NCI-H187 (cell line): ENCODE results near the gene ARMC7.
"Not testable (repeated sequence)": the region's sequence is repeated elsewhere in the genome, so short reads cannot be mapped to it uniquely, and the experiment has no call there.

Source experiments
- DNase-seq, 2 experiments: peaks; one replicate each; lab custom pipeline; 2025; lab: John Stamatoyannopoulos, UW

Gene ARMC7

DNA sequence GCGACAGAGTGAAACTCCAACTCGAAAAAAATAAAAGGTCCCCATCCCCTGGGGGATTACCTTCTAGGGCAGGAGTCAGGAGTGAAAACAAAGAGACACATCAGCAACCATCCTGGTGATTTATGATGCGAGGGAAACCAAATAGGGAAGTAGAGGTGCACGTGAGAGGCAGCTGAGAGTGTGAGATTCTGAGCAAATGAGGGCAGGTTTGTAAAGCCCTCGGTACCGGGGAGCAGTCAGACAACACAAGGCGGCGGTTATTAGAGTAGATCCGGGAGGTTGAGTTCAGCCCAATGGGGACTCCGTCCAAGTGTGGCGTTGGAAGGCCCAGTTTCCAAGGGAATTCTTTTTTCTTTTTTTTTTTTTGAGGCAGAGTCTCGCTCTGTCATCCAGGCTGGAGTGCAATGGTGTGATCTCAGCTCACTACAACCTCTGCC lies 7.4 kb upstream of the ARMC7 start:
- DNase-seq, result no peak

DNA sequence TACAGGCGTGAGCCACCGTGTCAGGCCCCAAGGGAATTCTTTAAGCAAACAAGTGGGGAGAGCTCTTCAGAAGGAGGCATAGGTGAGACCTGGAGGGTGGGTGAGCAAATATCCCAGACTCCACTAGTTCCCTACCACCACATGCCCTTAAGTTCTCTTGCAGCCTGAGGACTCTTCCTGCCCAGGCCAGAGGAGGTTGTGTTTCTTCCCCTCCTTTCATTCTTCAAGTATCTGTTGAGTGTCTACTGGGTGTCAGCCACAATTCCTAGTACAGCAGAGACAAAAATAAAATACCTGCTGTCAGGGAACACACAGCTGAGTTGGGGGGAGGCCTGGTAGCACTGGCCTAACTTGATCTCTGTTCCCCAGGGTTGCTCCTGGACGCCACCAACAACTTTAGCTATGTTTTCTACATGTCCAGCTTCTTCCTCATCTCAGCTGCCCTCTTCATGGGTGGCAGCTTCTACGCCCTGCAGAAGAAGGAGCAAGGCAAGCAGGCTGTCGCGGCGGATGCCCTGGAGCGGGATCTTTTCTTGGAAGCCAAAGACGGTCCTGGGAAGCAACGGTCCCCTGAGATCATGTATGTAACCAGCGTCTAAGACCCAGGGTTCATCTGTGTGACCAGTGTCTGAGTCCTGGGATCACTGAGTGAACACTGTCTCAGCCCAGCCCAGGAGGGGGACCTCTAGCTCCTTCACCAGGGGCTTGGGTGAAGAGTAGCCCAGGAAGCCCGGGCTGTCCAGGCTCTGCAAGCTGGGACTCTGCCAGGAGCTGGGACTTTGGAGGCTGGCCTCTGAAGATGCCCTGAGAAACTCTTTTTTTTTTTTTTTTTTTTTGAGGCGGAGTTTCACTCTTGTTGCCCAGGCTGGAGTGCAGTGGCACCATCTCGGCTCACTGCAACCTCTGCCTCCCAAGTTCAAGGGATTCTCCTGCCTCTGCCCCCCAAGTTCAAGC lies 5.9 kb upstream of the ARMC7 start:
- no peak for DNase-seq

DNA sequence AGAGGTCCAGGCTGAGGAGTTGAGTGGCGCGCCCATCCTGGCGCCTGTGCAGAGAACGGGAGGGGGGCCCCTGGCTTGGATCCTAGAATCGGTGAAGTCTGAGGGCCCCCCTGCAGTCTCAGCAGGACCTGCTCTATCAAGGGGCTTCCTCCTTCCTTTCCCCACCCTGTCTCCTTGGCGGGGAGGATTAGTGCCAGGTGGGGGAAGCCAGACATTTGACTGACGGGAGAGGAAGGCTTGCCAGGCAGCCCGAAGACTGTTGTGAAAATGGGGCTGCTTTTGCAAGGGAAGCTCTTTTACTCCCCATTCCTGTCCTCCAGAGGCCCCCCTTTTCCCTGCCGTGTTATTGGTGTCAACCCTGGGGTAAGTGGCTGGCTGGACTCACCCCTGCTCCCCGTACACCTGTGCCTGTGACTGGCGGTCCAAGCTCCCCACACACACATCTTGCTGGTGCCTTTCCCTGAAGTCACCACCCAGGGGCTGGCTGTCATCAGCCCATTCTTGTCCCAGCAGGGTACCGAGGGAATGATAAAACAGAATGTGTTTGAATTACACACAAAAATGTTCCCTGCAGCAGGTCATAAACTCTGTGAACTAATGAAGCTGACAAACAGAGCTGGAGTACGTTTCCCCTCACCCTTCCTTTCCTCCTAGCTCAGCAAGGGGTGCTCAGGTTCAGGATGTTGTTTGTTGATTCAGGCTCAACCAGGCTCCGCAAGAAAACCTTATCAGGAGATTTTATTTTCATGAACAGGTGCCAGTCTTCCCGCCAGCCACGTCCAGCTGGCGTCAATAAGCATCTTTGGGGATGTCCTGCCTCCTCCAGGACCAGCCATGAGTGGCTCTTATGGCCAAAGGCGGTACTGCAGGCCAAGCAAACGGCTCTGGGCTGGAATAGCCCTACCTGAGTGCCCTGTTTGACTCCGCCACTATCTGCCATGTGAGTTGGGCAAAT lies 4.4 kb upstream of the ARMC7 start:
- peak; percentile 13 to 34 for DNase-seq

DNA sequence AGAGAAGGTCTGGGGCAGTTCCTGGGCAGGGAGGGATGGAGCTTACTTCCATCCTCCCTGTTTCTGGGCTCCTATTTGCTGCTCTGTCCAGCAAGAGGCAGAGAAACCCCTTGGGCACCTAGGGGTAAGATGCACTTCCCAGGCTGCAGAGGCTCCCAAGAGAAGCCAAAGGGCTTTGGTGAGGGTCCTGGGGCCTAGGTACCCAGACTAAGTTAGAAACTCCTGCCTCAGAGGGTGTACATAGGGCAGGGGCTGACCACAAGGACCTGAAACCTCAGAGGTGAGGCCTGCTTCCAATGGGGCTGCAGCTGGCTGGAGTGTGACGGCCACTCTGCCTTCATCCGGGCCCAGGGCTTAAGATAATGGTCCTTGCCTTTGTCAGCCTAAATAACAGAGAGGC lies 1.6 kb upstream of the ARMC7 start:
- DNase-seq, result no peak

DNA sequence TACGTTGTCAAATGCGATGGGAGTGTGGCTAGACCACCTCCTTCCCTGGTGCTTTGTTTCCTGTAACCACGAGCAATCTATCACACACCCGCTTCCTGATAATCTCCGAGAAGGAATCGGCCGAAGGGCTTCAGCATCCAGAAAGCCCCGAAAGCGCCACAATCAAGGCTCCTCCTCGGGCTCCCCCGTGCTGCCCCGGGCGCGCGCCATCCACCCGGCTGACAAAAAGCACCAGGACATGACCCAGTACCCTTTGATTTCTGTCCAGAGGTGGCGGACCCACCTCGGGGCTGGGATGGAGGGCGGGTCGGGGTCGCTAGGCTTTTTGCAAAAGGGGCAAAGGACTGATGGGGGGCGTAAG lies 743 bp upstream of the ARMC7 start:
- DNase-seq, result no peak

DNA sequence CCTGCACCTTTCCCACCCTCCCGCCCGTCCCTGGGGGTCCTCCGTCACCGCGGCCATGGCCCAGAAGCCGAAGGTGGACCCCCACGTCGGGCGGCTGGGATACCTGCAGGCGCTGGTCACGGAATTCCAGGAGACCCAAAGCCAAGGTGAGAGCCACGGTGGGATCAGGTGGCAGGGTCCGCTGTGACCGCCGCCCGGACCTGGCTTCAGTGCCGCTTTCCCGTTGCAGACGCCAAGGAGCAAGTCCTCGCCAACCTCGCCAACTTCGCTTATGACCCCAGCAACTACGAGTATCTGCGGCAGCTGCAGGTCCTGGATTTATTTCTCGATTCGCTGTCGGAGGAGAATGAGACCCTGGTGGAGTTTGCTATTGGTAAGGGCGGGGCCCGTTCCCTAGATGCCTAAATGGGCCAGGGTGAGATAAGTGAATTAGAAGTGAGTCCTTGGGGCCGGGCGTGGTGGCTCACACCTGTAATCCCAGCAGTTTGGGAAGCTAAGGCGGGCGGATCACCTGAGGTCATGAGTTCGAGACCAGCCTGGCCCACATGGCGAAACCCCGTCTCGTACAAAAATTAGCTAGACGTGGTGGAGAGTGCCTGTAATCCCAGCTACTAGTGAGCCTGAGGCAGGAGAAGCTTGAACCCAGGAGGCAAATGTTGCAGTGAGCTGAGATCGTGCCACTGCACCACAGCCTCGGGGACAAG lies 617 bp downstream of the ARMC7 start:
- DNase-seq, result no peak

DNA sequence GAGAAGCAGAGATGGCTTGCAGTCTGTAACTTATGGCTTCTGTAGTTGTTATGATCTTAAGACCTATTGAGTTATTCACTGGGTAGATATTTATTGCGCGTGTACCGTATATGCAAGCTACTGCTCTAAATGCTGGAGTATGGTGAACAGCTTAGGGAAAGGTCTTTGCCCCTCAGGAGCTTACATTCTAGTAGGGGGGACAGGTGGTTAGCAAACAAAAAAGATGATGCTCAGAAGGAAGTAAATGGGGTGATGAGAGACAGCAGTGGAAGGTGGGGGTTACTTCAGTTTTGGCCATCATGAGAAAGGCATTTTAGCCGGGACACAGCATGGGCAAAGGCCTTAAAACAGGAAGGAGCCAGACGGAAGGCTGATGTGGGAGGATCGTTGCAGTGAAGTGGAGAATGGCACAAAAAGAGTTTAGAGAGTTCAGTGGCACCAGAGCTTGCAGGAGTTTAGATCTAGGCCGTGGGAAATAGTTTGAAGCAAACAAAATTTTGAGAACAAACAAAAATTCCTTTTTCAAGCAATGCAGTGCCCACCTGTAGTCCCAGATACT lies 2.1 kb downstream of the ARMC7 start:
- DNase-seq, result no peak

DNA sequence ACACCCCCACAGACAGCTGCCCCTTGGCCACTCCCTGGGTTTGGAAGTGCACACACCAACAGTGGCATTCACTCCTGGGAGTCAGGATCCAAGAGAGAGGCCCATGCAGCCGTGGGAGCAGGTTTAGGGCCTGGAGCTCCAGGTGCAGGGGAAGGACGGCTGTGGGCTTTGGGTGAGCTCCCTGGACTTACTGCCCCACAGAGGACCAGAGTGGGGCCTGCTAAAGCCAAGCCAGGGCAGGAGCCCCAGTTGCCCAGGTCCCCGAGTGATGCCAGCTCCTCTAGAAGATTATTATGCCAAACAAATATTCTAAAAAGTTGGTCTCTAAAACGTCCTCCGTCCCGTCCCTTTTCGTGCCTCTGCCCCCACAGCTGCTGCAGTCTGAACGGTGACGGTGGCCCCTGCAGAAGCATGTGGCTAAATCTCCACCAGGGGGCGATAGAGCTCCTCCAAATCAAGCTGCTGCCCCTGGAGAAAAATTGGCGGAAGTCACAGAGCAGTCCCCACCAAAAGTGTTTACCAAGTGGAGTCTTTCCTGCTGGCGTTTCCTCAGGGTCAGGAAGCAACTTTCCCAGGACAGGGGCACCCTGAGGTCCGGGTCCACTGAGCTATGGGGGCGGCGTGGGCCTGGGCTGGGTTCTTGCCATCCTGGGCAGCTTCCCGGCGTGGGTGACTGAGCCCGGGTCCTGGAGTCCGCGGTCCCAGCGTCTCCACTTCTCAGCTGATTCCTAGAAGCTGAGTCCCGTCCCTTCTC lies 4.2 kb downstream of the ARMC7 start:
- DNase-seq, result peak; percentile 25 to 81

DNA sequence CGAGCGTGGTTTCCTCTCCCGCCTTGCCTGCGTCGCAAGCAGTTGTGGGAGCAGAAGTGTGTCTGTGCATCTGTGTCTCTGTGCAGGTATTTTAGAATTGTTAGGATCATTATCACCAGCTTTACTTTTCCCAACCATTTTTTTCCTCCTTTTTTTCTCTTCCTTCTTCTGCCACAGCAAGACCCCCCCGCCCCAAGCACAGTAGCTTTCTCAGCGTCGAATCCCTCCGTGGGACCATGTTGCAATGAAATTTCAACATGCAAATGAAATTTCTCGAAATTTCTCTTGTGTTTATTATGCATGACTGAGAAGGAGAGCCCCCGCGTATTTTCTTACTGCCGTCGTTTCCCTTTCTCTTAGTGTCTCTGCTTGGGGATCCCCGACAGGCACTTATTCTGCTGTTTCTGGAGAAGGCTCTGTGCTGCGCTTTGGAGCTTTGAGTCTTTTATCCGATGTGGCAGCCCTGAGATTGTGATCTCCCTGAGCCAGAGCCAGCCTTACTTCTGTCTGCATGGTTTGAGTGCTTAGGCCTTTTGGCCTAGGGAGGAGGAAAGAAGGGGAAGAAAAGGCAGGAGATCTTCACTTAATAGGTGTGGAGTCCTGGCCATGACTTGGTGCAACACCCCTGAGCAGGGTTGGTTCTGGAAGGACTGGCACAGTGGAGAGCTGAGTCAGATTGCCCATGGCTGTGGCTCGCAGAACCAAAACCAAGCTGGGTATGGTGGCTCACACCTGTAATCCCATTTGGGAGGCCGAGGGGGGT lies 5.0 kb downstream of the ARMC7 start:
- no peak for DNase-seq

DNA sequence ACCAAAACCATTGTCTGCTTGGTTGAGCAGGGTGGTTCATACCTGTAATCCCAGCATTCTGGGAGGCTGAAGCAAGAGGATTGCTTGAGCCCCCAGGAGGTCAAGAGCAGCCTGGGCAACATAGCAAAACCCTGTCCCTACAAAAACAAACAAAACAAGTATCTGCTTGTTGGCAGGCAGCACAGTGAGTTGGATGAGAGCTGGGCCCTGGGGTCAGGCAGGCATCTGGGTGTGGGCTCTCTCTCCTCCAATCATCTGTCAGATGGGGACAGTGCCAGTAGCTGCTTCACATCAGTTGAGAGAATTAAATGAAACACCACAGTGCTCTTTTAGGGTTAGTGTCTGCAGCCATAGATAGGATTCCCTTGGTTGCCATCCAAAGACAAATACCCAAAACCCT lies 5.8 kb downstream of the ARMC7 start:
- DNase-seq, result no peak

DNA sequence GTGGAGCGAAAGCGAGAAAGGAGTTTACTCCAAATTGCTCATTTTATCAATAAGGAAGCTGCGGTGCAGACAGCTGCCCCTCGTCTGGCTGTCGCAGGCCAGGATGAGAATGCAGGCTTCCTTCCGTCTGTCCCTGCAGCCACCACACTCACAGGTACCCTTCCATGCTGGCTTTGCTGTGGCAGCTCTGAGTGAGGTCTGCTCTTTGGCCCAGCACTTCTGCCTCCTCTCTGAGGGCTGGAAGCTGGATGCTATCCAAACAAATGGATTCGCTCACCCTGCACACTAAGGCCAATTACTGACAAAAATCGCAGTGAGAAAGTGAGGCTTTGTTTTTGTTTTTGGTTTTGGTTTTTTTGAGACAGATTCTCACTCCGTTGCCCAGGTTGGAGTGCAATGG lies 7.0 kb downstream of the ARMC7 start:
- DNase-seq, result no peak

DNA sequence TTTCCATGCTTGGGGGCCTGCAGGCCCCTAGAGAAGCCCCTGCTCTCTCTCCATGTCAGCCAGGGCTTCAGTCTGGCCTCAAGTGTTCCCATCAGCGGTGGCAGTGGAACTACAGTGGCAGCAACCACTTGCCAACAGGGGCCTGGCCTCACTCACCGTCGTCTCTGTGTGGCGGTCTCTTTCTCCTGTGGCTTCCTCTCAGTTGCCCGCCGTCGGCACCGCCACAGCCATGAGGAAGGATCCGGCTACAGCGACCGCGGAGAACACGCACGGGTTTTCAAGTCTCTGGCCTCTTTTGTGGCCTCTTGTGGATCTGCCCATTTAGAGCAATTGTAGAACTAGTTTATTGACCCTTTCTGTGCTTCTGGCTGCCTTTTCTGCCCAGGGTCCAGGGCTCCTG lies 8.5 kb downstream of the ARMC7 start:
- no peak for DNase-seq

DNA sequence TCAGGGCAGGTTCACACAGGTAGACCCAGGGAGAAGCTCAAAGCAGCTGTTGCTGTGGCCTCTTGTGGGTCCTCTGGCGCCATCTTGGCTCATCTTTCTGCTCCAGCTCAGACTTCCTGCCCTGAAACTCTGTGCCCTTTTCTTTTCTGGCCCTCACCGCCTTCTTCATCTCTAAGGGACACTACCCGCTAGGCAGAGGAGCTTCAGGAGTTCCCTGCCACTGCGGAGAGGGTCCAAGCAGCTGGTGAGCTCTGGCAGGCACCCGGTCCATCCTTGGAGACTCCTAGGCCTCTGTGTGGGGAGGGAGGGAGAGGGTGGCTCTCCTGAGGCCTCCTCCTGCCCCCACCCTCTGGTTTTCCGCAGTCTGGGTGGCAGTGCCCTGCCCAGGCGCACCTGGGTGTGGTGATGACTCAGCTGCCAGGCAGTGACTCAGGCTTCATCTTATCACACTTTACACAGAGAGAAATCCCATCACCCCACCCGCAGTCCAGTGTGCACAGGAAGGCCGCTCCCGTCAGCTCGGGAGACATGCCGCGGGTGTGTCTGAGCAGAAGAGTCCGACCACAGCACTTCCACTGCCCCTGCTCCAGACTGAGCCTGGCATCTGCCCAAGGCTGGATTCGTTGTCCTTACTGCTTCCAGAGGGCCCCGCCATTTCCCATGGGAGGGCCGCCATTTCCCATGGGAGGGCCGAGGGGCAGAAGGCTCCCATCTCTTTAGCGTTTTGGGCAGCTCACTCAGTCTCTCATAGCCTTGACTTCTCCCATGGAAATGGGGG lies 14.5 kb downstream of the ARMC7 start:
- DNase-seq, result no peak

DNA sequence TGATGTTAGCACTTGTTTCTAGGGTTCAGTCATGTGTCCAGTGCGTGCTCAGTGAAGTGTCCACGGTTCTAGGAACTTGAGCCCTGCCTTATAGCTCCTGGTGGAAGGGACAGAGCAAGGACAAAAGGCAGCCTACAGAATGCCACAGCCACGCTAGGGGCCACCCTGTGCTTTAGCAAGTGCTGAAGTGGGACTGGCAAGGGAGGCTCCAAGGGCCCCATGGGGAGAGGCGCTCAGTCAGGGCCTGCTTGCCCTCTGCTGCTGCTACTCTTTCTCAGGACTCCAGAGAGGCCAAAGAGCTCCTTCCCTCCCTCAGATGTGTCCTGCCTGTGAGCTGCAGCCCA lies 15.0 kb downstream of the ARMC7 start:
- no peak for DNase-seq

DNA sequence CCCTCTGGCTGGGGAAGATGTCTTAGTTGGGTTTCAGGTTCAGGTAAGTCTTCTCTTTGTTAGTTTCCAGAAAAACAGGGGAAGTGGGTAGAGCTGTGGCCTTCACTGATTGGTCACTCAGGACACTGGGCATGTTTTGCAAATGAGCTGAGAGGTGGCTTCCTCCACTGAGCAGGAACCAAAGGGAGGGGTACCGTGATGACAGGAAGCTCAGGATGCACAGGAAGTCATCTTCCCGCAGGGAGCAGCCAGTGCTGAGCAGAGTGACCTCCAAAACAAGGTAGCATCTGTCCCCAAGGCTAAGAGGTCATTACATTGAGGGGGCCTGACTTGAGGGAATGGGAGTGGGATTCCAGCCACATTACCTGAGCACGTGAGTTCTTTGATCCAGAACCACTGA lies 16.2 kb downstream of the ARMC7 start:
- no peak for DNase-seq

DNA sequence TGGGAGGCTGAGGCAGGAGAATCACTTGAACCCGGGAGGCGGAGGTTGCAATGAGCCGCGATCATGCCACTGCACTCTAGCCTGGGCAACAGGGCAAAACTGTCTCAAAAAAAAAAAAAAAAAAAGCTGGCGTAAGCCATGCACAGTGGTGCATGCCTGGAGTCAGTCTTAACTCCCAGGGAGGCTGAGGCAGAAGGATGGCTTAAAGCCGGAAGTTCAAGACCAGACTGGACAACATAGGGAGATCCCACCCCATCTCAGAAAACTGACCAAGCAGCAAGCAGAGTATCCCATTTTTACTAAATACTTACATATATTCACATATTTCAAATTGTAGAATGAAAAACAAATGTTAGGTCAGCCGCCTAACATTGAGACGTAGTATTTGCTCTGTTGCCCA lies 17.2 kb downstream of the ARMC7 start:
- DNase-seq, result no peak

DNA sequence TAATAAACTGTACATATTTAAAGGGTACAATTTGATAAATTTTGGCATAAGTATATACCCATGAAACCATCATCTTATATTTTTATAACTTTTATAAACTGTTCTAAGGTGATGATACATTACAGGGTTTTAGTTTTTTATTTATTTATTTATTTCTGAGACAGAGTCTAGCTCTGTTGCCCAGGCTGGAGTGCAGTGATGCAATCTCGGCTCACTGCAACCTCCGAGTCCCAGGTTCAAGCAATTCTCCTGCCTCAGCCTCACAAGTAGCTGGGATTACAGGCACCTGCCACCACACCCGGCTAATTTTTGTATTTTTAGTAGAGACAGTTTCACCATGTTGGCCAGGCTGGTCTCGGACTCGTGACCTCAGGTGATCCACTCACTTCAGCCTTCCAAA lies 18.2 kb downstream of the ARMC7 start:
- not testable (repeated sequence) for DNase-seq

DNA sequence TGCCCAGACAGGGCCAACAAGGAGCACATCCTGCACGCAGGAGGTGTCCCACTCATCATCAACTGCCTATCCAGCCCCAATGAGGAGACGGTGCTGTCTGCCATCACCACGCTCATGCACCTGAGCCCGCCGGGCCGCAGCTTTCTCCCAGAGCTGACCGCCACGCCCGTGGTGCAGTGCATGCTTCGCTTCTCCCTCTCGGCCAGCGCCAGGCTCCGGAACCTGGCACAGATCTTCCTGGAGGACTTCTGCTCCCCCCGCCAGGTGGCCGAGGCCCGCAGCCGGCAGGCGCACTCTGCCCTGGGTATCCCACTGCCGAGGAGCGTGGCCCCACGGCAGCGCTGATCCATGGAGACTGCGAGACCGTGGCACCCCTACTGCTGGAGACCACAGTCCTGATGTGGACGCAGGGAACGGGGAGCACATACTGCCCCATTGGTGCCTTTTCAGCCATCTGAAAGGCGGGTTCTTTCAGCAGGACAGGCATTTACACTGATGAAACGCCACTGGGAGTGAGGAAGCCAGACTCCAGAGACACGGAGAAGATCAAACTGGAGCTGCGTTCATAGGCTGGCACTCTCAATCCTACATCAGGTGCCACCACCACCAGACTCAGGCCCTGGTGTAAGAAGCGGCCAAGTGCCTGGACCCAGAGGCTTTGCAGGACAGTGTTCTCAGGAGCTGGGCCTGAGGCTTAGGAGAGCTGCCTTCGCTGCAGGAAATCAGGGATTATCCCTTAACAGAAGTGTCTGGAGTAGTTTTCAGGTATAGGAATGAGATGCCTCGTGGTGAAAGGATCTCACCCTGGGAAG lies 19.1 kb downstream of the ARMC7 start:
- no peak for DNase-seq

DNA sequence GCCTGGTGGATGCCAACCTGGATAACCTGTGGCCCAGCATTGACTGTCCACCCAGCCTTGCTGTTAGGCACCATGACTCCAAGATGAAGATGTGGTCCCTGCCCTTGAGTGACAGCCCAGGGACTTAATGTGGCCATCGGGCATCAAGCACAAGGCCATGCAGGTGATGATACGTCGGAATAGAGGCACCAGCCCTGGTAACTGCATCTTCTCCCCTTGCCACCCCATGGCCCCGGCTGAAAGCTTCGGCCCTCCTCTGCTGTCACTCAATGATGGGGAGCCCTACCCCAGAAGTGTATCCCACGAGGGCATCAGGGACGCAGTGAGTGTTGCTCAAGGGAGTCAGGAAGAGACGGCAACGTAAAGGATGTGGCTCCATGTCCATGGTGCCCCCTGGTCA lies 19.8 kb downstream of the ARMC7 start:
- DNase-seq, result no peak
